ENCODE results near the gene TFF3.

Gene TFF3

GRCh38 chr21:42272984-42273600, 42.1 kb downstream of the TFF3 start:
- no peak overlapping the region for H3K4me3 Mint-ChIP-seq
- no peaks in the 10 kb centered on the region for H3K27me3 Mint-ChIP-seq (ENCODE audit: low read depth)
- H3K4me1 Mint-ChIP-seq (ENCODE audit: low read depth) = peaks cover 13% of the 10 kb centered on the region
- H3K9me3 Mint-ChIP-seq = no peaks in the 10 kb centered on the region
- H3K36me3 Mint-ChIP-seq (ENCODE audit: low read depth) = peaks cover 8% of the 10 kb centered on the region
- H3K27ac Mint-ChIP-seq = no peak overlapping the region

GRCh38 chr21:42272109-42272962, 42.9 kb downstream of the TFF3 start:
- H3K9me3 Mint-ChIP-seq = no peaks in the 10 kb centered on the region
- no peak overlapping the region for H3K27ac Mint-ChIP-seq
- H3K27me3 Mint-ChIP-seq (ENCODE audit: low read depth) = no peaks in the 10 kb centered on the region
- peaks cover 19% of the 10 kb centered on the region for H3K4me1 Mint-ChIP-seq (ENCODE audit: low read depth)
- peaks cover 8% of the 10 kb centered on the region for H3K36me3 Mint-ChIP-seq (ENCODE audit: low read depth)
- H3K4me3 Mint-ChIP-seq = no peak overlapping the region

- H3K27ac Mint-ChIP-seq = peak overlapping the region; percentile 55
These were observed 44.1 kb downstream of the TFF3 start for GRCh38 chr21:42271065-42271464.

GRCh38 chr21:42269386-42269785, 45.8 kb downstream of the TFF3 start:
- H3K27me3 Mint-ChIP-seq (ENCODE audit: low read depth) = no peaks in the 10 kb centered on the region
- peaks cover 4% of the 10 kb centered on the region for H3K36me3 Mint-ChIP-seq (ENCODE audit: low read depth)
- H3K4me3 Mint-ChIP-seq = no peak overlapping the region
- H3K9me3 Mint-ChIP-seq = no peaks in the 10 kb centered on the region
- peak overlapping the region; percentile 55 for H3K27ac Mint-ChIP-seq
- peaks cover 23% of the 10 kb centered on the region for H3K4me1 Mint-ChIP-seq (ENCODE audit: low read depth)

More at GRCh38 chr21:42271065-42271464, 44.1 kb downstream of the TFF3 start:
- H3K4me3 Mint-ChIP-seq = no peak overlapping the region
- H3K4me1 Mint-ChIP-seq (ENCODE audit: low read depth) = peaks cover 22% of the 10 kb centered on the region
- no peaks in the 10 kb centered on the region for H3K27me3 Mint-ChIP-seq (ENCODE audit: low read depth)
- H3K9me3 Mint-ChIP-seq = no peaks in the 10 kb centered on the region
- H3K36me3 Mint-ChIP-seq (ENCODE audit: low read depth) = peaks cover 4% of the 10 kb centered on the region

- Mint-ChIP-seq H3K9me3 (no peaks in the 10 kb centered on the region), H3K4me1 (ENCODE audit: low read depth) (peaks cover 23% of the 10 kb centered on the region), H3K27ac (no peak overlapping the region), H3K27me3 (ENCODE audit: low read depth) (no peaks in the 10 kb centered on the region), H3K36me3 (ENCODE audit: low read depth) (peaks cover 4% of the 10 kb centered on the region), H3K4me3 (no peak overlapping the region)
These were observed 48.1 kb downstream of the TFF3 start for GRCh38 chr21:42266971-42267556.

GRCh38 chr21:42265231-42265812, 49.9 kb downstream of the TFF3 start:
- H3K27ac Mint-ChIP-seq = no peak overlapping the region
- H3K4me1 Mint-ChIP-seq (ENCODE audit: low read depth) = peaks cover 23% of the 10 kb centered on the region
- no peaks in the 10 kb centered on the region for H3K9me3 Mint-ChIP-seq
- H3K27me3 Mint-ChIP-seq (ENCODE audit: low read depth) = no peaks in the 10 kb centered on the region
- no peak overlapping the region for H3K4me3 Mint-ChIP-seq
- no peaks in the 10 kb centered on the region for H3K36me3 Mint-ChIP-seq (ENCODE audit: low read depth)

- no peaks in the 10 kb centered on the region for H3K36me3 Mint-ChIP-seq (ENCODE audit: low read depth)
- no peaks in the 10 kb centered on the region for H3K9me3 Mint-ChIP-seq
- no peak overlapping the region for H3K4me3 Mint-ChIP-seq
- H3K27me3 Mint-ChIP-seq (ENCODE audit: low read depth) = no peaks in the 10 kb centered on the region
- H3K4me1 Mint-ChIP-seq (ENCODE audit: low read depth) = peaks cover 22% of the 10 kb centered on the region
- H3K27ac Mint-ChIP-seq = no peak overlapping the region
These were observed 50.7 kb downstream of the TFF3 start for GRCh38 chr21:42264245-42265195.

- H3K27me3 Mint-ChIP-seq (ENCODE audit: low read depth) = no peaks in the 10 kb centered on the region
- no peaks in the 10 kb centered on the region for H3K9me3 Mint-ChIP-seq
- H3K36me3 Mint-ChIP-seq (ENCODE audit: low read depth) = no peaks in the 10 kb centered on the region
- H3K4me1 Mint-ChIP-seq (ENCODE audit: low read depth) = peaks cover 14% of the 10 kb centered on the region
- no peak overlapping the region for H3K27ac Mint-ChIP-seq
- no peak overlapping the region for H3K4me3 Mint-ChIP-seq
These were observed 51.5 kb downstream of the TFF3 start for GRCh38 chr21:42263591-42264131.

- H3K27ac Mint-ChIP-seq = no peak overlapping the region
- no peak overlapping the region for H3K4me3 Mint-ChIP-seq
- no peaks in the 10 kb centered on the region for H3K9me3 Mint-ChIP-seq
- H3K27me3 Mint-ChIP-seq (ENCODE audit: low read depth) = no peaks in the 10 kb centered on the region
- H3K4me1 Mint-ChIP-seq (ENCODE audit: low read depth) = peaks cover 13% of the 10 kb centered on the region
- no peaks in the 10 kb centered on the region for H3K36me3 Mint-ChIP-seq (ENCODE audit: low read depth)
These were observed 52.4 kb downstream of the TFF3 start for GRCh38 chr21:42262831-42263231.

- Mint-ChIP-seq H3K27me3 (ENCODE audit: low read depth) (no peaks in the 10 kb centered on the region), H3K4me1 (ENCODE audit: low read depth) (peaks cover 10% of the 10 kb centered on the region), H3K36me3 (ENCODE audit: low read depth) (no peaks in the 10 kb centered on the region), H3K9me3 (no peaks in the 10 kb centered on the region), H3K4me3 (no peak overlapping the region), H3K27ac (no peak overlapping the region)
These were observed 53.4 kb downstream of the TFF3 start for GRCh38 chr21:42261829-42262200.
